Hematopoietic multipotent progenitor cell treated with erythropoietin and hydrocortisone succinate and interleukin-3 and kit ligand, for 4 days (in vitro differentiated cells): Measurements from ENCODE around the gene ANGPT4.
A peak's percentile ranks its signal among the peaks of the same experiment; 100 is the strongest.
"Not testable (repeated sequence)": the region's sequence is repeated elsewhere in the genome, so short reads cannot be mapped to it uniquely, and the experiment has no call there.

Source experiments
- DNase-seq: peaks from one replicate; pipeline ENCODE4 v3.0.0-alpha.2; 2015

The ANGPT4 gene

GRCh38 chr20:905396-905961 is 10.7 kb downstream of the ANGPT4 start:
- peak; percentile 74 for DNase-seq

DNA sequence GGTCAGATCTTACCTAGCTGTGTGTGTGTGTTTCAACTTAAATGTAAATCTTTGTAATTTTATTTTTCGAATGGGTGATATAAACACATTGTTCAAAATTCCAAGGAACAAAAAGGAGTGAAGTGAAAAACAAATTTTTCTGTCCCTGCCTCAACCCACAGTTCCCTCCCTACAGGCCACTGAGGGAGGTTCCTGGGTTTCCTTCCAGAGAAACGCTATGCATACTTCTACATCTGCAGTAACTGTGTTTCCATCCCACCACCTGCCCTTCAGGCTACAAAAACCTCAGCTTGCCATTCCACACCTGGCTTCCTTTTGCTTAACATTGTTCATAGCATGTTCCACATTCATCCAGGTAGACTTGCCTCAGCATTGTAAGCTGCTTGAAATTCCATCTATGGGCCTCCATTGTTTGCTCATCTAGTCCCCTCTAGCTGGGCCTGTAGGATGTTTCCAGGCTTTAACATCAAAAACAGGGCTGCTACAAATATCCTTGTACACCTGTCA is 12.0 kb downstream of the ANGPT4 start:
- no peak for DNase-seq

DNA sequence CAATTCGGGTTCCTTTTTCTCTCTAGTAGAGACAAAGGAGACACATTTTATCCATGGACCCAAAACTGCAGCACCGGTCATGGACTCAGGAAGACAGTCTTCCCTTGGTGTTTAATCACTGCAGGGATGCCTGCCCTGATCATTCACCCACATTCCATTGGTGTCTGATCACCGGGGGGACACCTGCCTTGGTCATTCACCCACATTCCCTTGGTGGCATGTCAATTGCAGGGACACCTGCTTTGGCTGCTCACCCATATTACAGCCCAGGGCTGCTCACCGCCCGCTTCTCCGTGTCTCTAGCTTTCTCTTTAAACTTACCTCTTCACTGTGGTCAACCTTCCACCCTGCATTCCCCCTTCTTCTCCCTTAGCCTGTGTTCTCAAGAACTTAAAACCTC is 18.7 kb downstream of the ANGPT4 start:
- not testable (repeated sequence) for DNase-seq

GRCh38 chr20:896501-897025 is 19.6 kb downstream of the ANGPT4 start:
- DNase-seq: no peak

DNA sequence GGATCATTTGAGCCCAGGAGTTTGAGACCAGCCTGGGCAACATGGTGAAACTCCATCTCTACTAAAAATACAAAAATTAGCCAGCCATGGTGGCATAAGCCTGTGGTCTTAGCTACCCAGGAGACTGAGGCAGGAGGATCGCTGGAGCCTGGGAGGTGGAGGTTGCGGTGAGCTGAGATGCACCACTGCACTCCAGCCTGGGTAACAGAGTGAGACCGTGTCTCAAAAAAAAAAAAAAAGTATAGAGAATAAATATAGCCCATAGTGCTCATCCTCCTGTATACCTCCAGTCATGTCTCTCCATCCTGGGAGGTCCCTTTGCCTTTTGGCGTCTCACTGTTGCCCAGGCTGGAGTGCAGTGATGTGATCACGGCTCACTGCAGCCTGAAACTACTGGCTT is 23.8 kb downstream of the ANGPT4 start:
- not testable (repeated sequence) for DNase-seq

- DNase-seq: no peak
Measured at GRCh38 chr20:891706-892080, 24.4 kb downstream of the ANGPT4 start.

DNA sequence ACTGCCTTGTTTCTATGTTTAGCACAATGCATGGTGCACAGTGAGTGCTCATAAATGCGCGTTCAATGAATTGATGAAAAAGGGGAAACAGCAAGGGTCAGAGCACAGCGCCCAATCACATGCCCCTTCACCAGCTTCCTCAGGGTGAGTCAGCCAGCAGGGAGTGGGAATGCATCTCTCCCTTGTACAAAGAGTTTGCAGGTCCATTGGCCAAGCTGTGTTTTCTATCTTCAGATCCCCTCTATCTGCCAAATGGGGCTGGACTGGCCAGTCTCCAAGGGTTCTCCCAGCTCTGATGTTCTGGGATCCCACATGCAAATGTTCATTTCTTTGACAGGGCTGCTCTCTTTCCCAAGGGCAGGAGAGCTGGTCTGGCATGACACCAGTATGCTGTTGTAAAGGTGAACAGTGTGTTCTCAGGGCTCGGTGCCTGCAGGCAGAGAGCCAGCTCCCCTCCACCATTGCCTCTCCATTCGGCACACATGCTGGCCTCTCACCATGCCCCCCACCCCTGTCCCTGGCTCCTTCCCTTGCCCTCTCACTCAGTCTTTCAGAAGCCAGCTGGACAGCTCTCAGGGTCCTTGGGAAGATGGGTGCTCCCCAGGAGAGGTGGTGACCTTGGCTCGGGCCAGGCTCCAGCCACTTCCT is 25.0 kb downstream of the ANGPT4 start:
- DNase-seq: no peak

- DNase-seq: no peak
Measured at GRCh38 chr20:890666-891057, 25.5 kb downstream of the ANGPT4 start.

- DNase-seq: no peak
Measured at GRCh38 chr20:889932-890463, 26.1 kb downstream of the ANGPT4 start.

DNA sequence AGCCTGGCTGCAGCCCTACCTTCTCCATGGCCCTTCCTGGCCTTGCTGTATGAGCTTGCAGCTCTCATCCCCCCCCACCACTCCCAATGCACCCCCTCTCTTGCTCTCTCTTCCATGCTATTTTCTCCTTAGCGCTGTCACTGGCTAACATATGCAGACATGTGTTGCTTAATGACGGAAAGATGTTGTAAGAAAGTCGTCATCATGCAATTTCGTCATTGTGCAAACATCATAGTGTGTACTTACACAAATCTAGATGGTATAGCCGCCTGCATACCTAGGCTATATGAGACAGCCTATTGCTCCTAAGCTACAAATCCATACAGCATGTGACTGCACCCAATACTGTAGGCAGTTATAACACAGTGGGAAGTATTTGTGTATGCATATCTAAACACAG is 27.0 kb downstream of the ANGPT4 start:
- peak; percentile 41 for DNase-seq

DNA sequence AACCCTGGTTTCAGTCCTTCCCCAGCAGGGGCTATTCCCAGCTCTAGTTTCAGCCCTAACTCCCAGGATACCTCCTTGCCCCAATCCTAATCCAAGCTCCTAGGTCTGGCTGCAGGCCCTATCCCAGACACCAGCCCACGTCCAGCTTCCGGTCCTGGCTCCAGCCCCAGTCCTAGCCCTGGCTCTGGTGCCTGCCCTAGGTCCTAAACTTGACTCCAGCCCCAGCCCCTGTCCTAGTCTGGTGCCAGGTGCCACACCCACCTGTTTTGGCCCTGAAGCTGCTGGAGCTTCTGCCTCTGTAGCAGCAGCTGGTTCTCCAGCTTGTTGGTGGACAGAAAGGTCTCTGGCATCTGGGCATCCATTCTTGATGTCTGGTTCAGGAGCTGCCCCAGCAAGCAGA is 28.1 kb downstream of the ANGPT4 start:
- no peak for DNase-seq

DNA sequence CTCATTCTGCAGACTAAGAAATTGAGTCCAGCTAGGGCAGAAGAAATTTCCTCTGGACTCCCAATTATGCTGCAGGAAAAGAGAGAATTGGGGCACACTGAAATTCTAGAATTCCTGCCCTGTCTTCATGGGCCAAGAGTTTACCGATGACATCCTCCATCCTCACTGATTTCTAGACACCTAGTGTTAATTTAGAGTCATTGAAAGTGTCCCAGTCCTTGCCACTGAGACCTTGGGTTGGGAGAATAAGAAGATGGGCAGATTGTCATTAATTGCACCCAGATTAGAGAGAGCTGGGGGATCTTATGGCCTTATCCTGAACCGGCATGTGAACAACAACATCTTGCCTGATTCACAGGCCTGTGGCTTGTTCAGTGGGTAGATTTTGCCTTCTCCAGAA is 29.0 kb downstream of the ANGPT4 start:
- no peak for DNase-seq

- DNase-seq: peak; percentile 72
Measured at GRCh38 chr20:884983-885952, 30.9 kb downstream of the ANGPT4 start.

- no peak for DNase-seq
Measured at GRCh38 chr20:881783-882144, 34.4 kb downstream of the ANGPT4 start.

- DNase-seq: peak; percentile 45
Measured at GRCh38 chr20:881051-881782, 34.9 kb downstream of the ANGPT4 start.

GRCh38 chr20:879626-880025 is 36.5 kb downstream of the ANGPT4 start:
- no peak for DNase-seq

DNA sequence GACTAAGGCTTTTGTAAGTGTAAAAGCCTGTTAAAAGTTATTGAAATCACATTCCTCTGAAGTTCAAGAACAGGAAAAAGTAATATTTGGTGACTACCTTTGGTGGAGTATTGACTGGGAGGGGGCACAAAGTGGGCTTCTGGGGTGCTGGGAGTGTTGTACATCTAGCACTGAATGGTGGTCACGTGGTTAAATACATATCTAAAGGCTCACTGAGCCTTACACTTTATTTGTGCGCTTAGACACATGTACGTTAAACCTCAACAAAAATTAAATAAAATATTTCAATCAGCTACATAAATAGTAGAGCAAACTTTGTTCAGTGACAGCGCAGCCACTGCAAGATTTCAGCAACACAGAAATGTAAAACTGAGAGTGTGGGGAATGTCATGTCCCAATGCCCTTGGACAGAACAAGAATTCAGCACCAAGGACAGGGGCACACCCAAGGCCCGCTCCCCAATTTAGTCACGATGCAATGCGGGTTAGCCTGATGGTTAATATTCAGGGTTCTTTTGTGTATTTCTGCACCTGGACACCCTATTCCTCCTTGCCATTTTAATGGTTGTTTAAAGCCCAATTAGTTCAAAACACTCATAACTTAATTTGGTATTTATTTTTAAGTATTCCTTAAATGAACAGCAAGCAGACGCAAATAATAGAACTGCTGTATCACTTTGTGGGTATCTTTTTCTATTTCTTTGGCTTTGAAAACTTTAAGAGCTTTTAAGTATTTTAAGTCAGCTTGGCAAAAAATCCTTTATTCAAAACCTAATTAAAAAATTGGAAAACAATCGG is 37.4 kb downstream of the ANGPT4 start:
- peak; percentile 64 for DNase-seq

- no peak for DNase-seq
Measured at GRCh38 chr20:877814-878213, 38.3 kb downstream of the ANGPT4 start.

DNA sequence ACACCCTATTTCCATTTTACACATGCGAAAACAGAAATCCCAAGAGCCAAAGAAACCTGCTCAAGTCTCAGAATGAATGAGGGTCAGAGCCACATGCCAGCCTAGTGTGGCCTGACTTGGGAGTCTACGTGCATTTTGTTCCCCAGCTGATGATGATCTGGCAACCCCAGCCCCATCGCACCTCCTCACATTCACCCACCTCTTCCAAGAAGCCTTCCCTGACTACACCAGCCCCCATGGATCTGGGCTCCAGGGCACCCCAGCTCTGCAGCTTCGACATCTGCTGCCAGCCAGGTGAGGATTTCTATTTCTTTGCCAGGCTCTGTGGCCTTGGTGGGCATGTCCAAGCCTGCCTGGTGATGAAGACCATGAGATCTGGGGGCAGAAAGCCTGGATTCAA is 41.0 kb downstream of the ANGPT4 start:
- no peak for DNase-seq

DNA sequence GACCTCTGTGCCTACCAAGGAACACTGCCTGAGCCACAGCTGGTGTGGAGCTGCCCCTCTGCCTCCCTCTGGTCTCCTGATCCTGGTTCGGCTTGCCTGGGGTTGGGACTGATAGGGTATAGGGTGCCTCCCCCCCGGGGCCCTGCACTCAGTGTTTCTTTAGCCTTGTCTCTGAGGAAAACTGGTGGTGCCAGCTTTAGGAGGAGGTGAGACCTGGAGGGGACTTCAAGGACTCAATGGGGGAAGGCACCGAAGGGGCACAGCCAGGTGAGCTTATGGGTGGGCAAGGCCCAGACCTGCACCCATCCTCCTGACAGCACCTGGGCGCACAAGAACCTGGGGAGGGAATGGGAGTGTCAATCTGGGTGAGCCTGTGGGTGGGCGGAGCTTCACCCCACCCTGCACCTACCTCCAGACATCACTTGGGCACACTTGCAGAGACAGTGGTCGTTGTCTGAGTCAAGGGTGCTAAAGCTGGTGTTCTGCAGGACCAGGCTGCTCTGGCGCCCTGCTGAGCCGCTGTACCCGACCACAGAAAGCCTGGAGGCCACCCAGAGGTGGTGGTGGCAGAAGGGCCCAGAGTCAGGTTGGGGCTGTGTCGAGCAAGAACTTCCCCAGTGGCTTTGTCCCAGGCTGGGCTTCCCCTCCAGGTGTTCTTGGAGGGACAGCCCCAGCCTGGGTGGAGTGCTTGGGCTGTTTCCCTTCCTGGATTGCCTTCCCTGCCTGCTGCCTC is 42.1 kb downstream of the ANGPT4 start:
- no peak for DNase-seq
